ENCODE data around the gene KRTAP2-3.

DNA sequence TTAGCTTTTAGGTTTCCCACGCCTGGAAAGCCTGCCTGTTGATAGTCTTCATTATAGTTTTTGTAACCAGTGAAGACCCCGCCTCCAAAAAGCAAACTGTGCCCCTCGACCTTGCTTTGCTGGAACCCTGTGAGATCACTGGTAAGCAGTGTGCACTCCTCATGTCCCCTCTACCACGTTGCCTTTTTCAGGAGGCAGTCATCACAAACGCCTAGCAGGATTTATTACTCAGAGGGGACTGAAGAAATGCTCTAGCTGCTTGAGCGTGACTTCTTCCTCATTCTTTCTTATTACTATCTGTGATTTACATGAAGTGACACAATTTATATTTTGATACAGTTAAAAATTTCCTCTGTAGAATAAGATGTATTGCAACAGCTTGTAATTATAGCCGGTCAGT lies 44.5 kb downstream of the KRTAP2-3 start:
- no peak for TF ChIP-seq EZH2 (IDR thresholded peaks at IDR 0.05; ENCODE audit: borderline replicate concordance, low read length)
- TF ChIP-seq CTCF (IDR thresholded peaks at IDR 0.05; ENCODE audit: low read length) = no peak
